ENCODE data around the gene LGALS9B. TPM values are rescaled to one million over a fixed set of nuclear protein-coding genes. Genes with fewer than 3 reads are reported as not detected.
"Not testable (repeated sequence)": the region's sequence is repeated elsewhere in the genome, so short reads cannot be mapped to it uniquely, and the experiment has no call there.

LGALS9B gene
- total RNA-seq, 2 donors from 2014 or later: not detected

DNA sequence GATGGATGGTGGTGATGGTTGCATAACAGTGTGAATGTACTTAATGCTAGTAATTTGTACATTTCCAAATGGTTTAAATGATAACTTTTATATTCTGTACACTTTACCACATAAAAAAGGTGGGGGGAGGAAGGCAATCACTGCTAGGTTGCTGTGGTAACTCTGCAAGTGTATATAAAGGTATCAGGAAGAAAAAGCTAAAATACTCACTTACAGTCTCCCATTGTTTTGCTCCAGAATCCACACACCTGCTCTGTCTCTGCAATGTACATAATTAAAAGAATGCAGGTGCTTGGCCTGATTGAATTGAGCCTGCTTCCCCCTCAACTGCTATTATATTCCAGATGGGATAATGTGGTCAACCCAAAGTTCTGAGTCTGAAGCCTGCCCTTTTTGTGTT is 6.7 kb upstream of the LGALS9B start:
- DNase-seq (ENCODE audit: low spot score); intact Hi-C loops (cut with DNase I): not testable (repeated sequence)

DNA sequence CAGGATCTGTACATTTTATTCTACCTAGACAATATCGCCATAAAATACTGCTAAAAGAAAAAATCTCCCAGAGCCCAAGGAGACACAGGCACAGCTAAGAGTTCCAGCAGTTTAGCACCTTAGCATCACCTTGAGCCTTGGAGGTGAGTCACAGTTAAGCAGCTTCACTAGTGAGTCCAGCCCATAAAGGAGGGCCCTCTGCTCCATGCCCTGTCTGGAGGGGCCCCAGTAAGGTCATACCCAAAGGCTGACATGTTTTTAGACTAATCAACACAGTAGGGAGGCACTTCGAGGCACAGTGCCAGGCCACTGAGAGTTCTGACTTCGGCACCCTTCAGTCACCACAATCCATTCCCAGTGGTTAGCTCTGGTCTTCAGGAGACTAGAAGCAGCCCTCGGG is 2.6 kb upstream of the LGALS9B start:
- DNase-seq (ENCODE audit: low spot score); intact Hi-C loops (cut with DNase I): not testable (repeated sequence)

DNA sequence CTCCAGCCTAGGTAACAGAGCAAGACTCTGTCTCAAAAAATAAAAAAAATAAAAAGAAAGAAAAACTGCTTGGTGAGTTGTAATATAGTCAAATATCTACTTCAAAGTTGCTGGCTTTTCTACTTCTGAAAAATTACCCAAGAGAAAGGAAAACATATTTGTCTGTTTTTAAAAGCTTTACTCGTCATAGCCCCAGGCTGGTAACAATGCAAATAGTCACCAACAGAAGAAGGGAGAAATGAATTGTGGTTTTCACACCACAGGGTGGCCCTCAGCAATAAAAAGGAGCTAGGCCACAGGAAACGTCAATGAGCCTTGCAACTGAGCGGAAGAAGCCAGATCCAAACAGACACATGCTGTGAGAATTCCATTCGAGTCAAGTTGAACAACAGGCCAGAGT is 1.8 kb upstream of the LGALS9B start:
- DNase-seq (ENCODE audit: low spot score): not testable (repeated sequence)

DNA sequence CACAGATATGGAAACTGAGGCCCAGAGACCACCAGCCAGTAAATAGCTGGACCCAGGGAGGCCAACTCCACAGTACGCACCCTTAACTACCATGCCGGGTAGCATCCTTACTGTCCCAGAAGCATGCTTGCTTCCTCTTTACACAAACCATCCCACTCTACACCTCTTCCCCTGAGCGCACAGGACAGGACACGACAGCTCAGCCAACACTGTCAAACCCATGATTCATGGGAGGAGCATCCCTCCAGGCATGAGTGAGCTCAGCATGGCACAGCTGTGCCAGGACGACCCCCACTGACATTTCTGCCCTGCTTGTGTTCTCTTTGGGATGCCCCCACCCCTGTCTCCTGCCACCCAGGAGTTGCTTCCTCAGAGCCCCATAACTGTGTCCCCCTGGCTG is 340 bp downstream of the LGALS9B start:
- intact Hi-C loops (cut with DNase I); DNase-seq (ENCODE audit: low spot score): not testable (repeated sequence)

More for the DNA sequence above, 1.8 kb upstream of the LGALS9B start:
- intact Hi-C loops (cut with DNase I): not testable (repeated sequence)

DNA sequence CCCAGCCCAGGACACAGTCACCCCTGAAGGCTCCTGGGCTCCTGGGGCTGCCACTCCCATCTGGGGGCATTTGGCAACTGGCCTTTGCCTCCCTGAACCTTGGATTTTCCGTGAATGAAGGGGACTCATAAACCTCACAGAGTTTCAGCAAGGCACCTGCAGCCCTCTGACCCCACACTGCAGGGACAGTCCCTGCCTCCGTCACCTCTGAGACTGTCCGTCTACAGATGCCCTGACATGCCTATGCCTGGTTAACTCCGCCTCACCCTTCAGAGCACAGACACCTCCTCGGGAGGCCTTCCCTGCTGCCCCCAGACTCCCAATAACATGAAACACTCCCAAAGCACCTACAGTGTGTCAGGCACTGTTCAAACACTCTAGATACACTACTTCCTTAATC is 786 bp downstream of the LGALS9B start:
- intact Hi-C loops (cut with DNase I); DNase-seq (ENCODE audit: low spot score): not testable (repeated sequence)

DNA sequence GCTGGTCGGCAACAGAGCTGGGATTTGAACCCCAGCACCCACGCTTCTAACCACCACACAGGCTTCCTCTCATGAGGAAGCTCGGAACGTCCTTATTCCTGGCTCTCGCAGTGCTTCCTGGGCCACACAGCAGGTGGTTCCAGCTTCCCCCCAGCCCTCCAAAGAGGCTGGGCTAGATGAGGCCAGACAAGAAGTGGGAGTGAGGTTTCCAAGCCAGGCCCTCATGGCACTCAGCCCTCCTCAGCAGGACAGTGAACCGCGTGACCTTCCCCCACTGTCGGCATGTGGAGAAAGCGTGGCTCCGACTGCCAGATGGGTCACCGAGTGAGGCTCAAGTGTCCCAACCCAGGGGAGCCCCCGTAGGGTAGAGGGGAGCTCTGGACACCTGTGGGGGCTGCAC is 1.8 kb downstream of the LGALS9B start:
- intact Hi-C loops (cut with DNase I); DNase-seq (ENCODE audit: low spot score): not testable (repeated sequence)

DNA sequence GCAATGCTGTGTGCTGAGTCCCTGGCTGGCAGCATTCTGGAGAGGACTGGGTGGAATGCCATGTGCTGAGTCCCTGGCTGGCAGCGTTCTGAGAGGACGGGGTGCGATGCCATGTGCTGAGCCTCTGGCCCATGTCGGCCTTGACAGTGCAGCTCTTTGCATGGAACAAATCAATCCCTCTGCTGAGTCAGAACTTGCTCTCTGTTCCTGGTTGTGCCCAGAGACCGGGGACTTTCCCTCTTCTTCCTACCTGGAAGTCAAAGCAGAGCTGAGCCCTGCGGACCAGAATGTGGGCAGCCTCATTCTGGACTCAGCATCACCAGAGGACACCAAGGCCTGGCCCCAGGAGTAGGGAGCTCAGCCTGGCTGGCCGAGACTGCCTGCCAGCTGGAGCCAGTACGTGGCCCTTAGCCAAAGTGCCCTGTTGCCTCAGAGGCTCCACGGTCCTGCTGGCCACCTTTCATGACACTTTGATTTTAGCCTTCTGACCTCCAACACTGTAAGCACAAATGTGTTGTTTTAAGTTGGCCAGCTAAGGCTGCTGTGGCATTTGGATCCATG is 2.4 kb downstream of the LGALS9B start:
- DNase-seq (ENCODE audit: low spot score); intact Hi-C loops (cut with DNase I): not testable (repeated sequence)

DNA sequence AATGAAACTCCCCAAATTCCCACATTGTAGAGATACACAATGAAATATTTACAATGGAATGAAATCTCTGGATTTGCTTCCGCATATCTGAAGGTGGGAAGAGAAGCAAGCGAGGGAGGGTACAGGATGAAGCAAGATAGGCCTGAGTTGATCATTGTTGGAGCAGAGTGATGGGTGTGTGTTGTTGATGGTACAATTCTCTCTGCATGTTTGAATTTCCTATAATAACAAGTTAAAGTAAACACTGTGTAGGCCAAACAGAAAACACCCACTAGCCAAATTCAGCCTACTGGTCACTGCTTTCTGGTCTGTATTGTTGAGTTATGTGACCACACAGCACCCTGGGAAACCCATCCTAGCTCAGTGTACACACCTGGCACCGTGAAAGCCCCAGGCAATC is 5.2 kb downstream of the LGALS9B start:
- DNase-seq (ENCODE audit: low spot score); intact Hi-C loops (cut with DNase I): not testable (repeated sequence)

DNA sequence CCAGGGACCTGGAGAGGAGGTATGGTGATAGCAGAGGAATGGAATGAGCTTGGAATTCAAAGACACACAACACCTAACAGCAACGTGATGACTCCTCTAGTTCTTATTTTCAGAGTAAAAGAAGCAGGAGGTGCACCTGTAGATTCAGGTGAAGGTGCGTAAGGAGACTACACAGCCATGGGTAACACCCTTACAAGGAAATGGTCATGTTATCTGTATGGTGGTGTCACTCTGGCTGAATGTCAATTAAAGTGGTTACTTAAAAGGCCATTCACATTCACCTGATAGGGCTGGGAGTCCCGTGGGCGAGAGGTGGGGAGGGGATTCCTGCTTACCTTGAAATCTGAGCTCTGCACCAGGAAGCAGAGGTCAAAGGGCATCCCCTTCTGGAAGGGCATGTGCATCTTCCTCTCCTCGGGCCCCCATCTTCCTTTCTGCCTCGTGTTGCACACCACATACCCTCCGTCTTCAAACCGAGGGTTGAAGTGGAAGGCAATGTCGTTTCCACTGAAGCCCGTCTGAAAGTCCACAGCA is 9.4 kb downstream of the LGALS9B start:
- intact Hi-C loops (cut with DNase I); DNase-seq (ENCODE audit: low spot score): not testable (repeated sequence)

DNA sequence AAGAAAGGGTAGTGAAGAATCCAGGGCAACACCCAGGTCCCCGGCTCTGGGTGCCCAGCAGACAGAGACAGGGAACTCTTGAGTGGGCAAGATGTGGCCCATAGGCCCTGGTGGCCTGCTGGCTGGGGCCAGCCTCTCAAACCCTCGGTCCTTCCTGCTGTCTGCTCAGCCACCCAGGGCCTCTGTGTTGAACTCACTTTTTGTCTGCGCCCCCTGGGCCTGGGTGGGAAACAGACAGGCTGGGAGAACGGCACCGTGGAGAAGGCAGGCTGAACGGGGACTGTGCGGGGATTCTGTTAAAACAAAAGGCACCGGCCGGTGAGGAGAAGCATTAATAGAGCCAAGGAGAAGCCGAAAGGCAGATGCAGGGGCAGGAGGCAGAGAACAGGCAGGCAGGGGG is 12.2 kb downstream of the LGALS9B start:
- DNase-seq (ENCODE audit: low spot score); intact Hi-C loops (cut with DNase I): not testable (repeated sequence)

DNA sequence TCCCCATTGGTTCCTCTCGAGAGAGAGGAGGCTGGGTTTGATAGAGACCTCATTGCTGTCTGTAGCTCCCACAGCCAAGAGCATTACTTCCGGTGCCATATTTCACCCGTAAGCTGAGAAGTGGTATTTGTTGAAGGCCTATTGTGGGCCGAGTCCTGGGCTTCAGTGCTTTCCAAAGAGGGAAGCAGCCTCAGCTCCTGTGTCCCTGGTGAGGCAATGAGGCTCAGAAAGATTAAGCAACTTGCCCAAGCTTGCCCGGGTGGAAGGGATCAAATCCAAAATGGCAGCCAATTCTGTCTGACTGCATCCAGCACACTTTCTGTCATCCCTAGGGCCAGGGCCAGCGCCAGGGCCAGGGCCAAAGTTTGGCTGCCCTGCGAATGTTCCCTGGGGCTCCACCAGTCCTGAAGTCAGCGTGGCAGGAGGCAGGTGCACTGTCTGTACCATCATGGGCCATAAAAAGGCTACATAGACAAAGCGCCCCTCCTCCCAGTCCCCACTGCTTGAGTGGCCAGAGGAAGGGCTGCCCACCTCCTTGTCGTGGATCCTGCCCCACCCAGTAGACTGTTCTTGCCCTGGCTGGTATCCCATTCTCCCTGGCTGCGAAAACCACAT is 13.4 kb downstream of the LGALS9B start:
- intact Hi-C loops (cut with DNase I); DNase-seq (ENCODE audit: low spot score): not testable (repeated sequence)

DNA sequence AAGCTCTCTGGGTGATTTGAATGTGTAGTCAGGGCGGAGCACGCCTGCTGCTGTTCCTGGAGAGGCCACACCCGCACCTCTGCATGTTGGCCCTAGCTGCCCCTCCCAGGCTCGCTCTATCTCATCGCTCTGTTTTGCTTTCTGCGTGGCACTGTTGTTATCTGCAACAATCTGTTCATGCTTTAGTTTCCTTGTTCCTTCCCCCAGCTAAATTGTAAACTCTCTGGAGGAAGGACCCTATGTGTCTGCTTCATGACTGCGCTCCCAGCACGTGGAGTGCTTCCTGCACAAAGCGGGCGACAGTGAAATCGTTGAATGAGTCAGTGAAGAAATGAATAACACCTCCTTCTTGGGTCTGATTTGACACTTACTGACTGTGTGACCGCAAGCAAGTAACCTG is 16.5 kb downstream of the LGALS9B start:
- DNase-seq (ENCODE audit: low spot score); intact Hi-C loops (cut with DNase I): not testable (repeated sequence)

DNA sequence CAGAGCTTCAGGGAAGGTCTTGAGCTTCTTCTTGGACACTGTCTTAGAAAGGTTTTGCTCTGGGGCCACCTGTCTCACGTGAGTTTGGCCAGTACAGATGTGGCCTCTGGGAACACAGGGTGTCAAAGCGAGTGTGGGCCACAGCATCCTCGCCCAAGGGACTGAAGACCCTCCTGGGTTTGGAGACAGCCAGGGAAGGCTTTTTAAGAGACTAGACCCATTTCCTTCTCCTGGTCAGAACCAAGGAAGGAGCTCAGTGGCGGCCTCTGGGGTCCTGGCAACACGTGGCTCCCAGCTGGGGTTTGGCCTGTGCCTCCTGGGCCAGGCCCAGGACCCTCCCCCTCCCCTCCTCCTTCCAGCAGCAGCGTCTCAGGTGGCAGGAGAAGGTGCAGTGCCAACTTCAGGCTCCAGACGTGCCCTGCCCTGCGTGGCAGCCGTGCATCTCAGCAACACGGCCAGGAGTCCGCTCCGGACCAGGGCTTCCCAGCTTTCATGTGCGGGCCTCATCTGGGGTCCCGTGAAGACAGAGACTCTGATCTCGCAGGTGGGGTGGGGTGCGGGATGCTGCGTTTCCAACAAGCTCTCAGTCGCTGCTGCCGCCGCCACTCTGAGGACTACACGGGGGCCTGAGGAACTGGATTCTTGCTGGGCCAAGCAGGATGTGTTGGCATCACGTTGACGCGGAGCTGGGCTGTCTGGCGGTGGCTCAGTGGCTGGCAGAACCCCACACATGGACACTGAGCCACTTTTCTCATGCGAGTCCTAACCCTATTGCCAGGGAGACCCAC is 19.6 kb downstream of the LGALS9B start:
- intact Hi-C loops (cut with DNase I); DNase-seq (ENCODE audit: low spot score): not testable (repeated sequence)

DNA sequence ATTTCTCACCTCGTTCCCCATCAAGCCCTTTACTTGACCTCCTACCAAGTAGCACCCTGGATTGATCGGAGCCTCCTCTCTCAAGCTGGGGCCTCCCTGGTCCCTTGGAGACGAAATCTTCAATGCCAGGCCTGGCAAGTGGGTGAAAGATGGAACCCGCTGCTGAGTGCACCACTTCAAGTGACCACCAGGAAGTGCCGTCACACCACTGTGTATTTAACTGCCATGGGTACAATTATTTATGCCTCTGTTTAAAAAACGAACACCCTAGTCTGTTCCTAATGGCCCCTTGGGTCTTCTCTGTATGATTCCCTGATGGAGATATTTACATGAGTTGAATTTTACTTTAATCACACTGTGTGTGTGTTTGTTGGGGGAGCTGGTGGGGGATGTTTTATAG is 20.4 kb downstream of the LGALS9B start:
- DNase-seq (ENCODE audit: low spot score); intact Hi-C loops (cut with DNase I): not testable (repeated sequence)

DNA sequence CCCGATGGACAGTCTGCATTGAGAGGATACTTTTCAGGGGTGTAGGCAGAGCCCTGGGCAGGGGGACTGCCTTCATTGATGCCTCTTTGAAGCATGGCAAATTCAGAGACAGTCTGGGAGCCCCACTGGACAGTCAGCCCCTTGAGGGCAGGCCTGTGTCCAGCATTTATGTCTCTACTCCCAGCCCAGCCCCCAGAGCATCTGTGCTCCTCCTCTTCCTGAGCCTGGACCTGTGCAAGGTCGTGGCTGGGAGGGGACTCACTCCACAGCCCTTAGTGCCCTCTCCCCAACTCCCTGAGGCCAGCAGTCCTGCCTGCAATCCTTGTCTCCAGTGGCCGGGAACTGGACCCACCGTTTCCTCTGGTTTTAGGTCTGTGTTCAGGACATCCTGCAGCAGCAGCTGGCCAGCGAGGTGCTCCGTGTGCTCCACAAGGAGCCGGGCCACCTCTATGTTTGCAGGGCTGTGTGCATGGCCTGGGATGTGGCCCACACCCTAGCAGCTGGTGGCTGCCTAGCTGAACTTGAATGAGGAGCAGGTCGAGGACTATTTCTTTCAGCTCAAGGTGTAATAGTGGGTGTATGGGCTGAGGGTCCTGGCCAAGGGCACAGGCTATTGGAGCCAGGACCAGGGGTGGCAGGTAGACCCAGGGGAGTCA is 22.6 kb downstream of the LGALS9B start:
- DNase-seq (ENCODE audit: low spot score); intact Hi-C loops (cut with DNase I): not testable (repeated sequence)

DNA sequence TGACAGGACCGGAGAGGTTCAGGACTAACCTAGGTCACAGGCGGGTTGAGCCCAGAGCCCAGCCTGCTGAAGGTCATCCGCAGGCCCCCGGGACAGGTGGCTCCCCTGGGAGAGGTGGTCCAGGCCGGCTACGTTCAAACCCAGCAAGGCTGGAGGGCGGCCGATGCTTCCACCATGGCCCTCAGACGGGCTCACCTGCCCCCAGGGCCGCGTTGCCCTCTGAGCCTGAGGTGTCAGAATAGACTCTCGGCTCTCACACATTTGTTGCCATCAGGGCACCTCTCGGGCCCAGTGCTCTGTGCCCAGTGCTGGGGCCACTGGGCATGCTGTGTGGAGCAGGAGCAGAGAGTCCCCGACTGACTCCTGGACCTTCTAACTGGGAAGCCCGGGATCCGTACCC is 23.2 kb downstream of the LGALS9B start:
- intact Hi-C loops (cut with DNase I): not testable (repeated sequence)
- DNase-seq (ENCODE audit: low spot score): peak; percentile 74

DNA sequence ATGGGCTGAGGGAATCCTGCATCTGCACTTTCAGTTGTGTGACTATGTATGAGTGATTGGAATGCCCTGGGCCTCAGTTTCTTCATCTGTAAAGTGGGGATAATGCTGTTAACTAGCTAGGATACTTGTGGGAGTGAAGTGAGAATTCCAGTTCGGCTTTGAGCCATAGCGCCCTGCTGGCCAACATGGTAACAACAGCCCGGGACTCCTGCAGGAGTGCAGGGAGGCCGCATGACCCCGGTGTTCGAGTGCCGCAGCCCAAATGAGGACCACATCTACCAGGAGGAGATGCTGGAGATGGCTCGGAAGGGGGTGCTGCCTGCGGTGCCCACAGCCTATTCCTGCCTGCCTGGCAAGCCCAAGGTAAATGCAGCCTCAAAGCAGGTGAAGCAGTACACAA is 23.7 kb downstream of the LGALS9B start:
- DNase-seq (ENCODE audit: low spot score); intact Hi-C loops (cut with DNase I): not testable (repeated sequence)

DNA sequence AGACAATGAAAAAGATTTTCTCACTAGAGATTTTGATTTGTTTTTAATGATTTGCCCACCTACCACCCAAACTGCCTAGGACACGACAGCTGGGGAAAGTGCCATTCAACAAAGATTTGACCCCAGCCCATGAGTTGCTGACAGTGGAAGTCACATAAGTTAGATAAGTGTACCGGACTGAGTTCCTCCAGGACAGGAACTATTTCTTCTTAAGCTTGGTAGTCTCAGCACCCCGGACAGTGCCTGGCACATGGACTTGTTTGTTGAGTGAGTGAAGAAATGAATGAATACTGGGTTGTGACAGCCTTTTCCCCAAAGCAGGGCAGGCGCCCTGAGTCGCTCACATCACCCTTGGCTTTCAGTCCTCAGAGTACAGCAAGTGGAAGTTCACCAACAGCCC is 26.7 kb downstream of the LGALS9B start:
- intact Hi-C loops (cut with DNase I); DNase-seq (ENCODE audit: low spot score): not testable (repeated sequence)

DNA sequence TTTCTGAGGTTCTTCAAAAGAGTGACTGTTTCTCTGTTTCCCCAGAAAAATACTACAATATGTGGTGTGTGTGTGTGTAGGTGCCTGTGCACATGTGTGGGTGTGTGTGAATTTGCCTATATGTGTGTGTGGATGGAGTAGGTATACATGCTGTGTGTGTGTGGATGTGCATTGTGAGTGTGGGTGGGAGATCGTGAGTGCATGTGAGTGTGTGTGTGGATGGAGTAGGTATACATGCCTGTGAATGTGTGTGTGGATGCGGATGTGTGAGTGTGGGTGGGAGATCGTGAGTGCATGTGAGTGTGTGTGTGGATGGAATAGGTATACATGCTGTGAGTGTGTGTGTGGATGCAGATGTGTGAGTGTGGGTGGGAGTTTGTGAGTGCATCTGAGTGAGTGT is 32.2 kb downstream of the LGALS9B start:
- not testable (repeated sequence) for DNase-seq (ENCODE audit: low spot score)

DNA sequence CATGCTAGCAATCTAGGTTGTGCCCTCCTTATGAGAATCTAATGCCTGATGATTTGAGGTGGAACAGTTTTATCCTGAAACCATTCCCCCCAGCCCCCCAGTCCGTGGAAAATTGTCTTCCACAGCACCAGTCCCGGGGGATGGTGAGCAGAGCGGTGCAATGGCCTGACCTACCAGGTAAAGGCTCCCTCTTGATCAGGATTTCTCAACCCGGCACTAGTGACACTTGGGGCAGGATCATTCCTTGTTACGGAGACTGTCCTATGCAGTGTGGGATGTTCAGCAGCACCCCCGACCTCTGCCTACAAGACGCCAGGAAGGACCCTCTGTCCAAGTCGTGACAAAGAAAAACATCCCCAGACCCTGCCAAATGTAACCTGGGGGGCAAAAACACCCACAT is 34.0 kb downstream of the LGALS9B start:
- intact Hi-C loops (cut with DNase I); DNase-seq (ENCODE audit: low spot score): not testable (repeated sequence)

More for the DNA sequence above, 32.2 kb downstream of the LGALS9B start:
- intact Hi-C loops (cut with DNase I): not testable (repeated sequence)

Measured in posterior vena cava (tissue), 2 donors.